VCaP (cell line): Measurements from ENCODE around the gene SSC5D.

Experiments used
- H3K27ac ChIP-seq: fragments of 450-650 bp; 2 replicates; pipeline ENCODE4 v1.5.1; 2017
- CTCF ChIP-seq: fragments of 450-650 bp; conservative IDR thresholded peaks from 2 replicates; pipeline ENCODE4 v1.5.1; 2017; ENCODE audit warnings: mild to moderate bottlenecking, moderate library complexity

Gene SSC5D

GRCh38 chr19:55486043-55486970 is 1.9 kb upstream of the SSC5D start:
- TF ChIP-seq CTCF = no peak
- 0 out of 2 replicates have a peak overlapping the region, but pooled peaks have one; percentile 82 for H3K27ac ChIP-seq

DNA sequence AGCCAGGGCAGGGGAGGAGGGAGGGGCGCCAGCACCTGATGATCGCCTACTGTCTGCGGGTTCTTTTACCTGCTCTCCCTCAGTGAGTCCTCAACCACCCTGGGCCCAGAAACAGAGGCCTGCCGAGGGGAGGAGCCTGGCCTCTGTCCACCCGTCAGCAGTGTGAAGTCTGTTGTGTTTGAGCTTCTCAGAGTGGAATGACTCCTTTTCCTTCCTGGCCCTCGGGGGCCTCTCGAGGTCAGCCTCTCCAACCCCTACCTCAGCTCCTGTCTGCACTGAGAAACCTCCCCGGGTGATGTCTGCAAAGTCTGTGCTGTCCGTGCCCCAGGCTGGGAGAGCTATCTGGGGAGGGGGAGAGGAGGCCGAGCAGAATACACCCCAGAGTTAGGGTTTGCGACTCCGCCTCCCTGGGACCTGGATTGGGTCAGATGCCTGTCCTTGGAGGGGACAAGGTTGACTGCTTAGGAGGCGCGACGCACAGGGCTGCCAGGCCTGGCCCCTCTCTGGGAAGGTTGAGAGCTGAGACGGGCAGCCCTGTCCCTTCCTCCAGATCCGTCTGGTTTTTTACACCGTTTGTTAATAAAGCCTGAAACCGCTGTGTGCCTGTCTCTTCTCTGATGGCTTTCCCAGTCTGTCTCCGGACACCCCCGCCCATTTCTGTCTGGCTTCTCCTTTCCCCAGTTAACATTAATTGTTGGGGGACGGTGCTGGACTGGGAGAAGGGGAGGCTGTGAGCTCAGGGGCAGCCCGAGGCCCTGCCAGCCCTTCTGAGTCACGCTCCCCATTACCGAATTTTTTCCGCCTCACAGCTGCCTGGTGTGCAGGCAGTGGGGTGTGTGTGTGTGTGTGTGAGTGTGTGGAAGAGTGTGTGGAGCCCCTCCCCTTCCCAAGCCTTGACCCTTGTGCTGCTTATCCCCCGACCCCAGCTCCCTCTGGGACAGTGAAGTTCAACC is 989 bp upstream of the SSC5D start:
- TF ChIP-seq CTCF = no peak
- 0 out of 2 replicates have a peak overlapping the region, but pooled peaks have one; percentile 13 for H3K27ac ChIP-seq

GRCh38 chr19:55488986-55489710 is 912 bp downstream of the SSC5D start:
- no peak overlapping the region for H3K27ac ChIP-seq
- no peak for TF ChIP-seq CTCF

DNA sequence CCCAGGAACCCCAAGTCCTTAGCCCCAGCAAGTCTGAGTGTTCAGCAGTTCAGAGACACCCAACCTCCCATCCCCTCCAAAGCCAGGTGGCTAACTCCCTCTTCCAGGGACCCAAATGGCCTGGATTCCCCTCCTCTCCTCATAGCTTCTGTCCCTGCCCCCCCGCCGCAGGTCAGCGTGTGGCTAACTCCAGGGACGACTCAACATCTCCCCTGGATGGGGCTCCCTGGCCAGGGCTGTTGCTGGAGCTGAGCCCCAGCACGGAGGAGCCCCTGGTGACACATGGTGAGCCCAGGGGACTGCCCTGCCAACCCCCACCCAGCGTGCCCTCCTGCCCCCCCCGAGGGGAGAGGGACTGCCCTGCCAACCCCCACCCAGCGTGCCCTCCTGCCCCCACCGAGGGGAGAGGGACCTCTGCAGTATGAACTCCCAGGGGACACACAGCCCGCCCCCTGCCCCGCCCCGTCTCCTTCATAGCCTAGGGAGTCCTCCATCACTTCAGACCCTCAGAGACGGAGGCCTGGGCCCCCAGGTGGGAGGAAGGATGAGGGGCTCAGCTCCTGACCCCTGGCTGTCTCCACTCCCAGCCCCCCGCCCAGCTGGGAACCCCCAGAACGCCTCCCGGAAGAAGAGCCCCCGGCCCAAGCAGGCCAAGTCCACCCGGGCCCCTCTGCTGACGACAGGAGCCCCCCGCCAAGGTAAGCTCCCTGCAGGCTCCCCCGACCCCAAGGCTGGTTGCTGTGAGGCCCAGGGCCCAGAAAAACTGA is 1.7 kb downstream of the SSC5D start:
- TF ChIP-seq CTCF = no peak
- H3K27ac ChIP-seq = no peak overlapping the region

- no peak for TF ChIP-seq CTCF
- H3K27ac ChIP-seq = no peak overlapping the region
Observed at GRCh38 chr19:55490478-55491432, 2.5 kb downstream of the SSC5D start.
